SK-N-SH (cell line): ENCODE data around the gene WNT4.

Experiments used
- CHD2 ChIP-seq: fragments of 150-350 bp; IDR thresholded peaks from 2 replicates; pipeline ENCODE4 v1.6.1; 2018; ENCODE audit warnings: low read length; ENCODE audit not compliant: partially characterized antibody
- CTCF ChIP-seq: fragments of 200-600 bp; sonication (generic); IDR thresholded peaks from 2 replicates; pipeline ENCODE4 v1.6.1; 2017; ENCODE audit warnings: antibody characterized with exemption, mild to moderate bottlenecking, moderate library complexity
- EP300 ChIP-seq, 2 experiments: IDR thresholded peaks; 2 replicates each; pipeline versions ENCODE4 v1.4.0 to v1.6.1; 2012; ENCODE audit warnings: borderline replicate concordance in 1 of 2, low read depth in 1 of 2, low read length in 1 of 2
- EZH2phosphoT487 ChIP-seq: fragments of 200-600 bp; sonication (generic); IDR thresholded peaks from 2 replicates; pipeline ENCODE4 v1.6.1; 2017; ENCODE audit warnings: low read depth, mixed run types, mild to moderate bottlenecking, antibody characterized with exemption, moderate library complexity, borderline replicate concordance
- MAX ChIP-seq: IDR thresholded peaks from 2 replicates; pipeline ENCODE4 v1.4.0; 2012; ENCODE audit warnings: low read depth
- MXI1 ChIP-seq: IDR thresholded peaks from 2 replicates; pipeline ENCODE4 v1.6.1; 2012; ENCODE audit warnings: mild to moderate bottlenecking, low read depth, low read length, improper control_type of control experiment
- POLR2AphosphoS5 ChIP-seq: IDR thresholded peaks from 2 replicates; pipeline ENCODE4 v1.6.1; 2012; ENCODE audit warnings: low read depth, low read length
- RAD21 ChIP-seq: IDR thresholded peaks from 2 replicates; pipeline ENCODE4 v1.6.1; 2012; ENCODE audit warnings: mild to moderate bottlenecking, low read length
- REST ChIP-seq: IDR thresholded peaks from 2 replicates; pipeline ENCODE4 v1.6.1; 2012; ENCODE audit warnings: mild to moderate bottlenecking, low read depth, low read length, moderate library complexity
- SIN3A ChIP-seq: IDR thresholded peaks from 2 replicates; pipeline ENCODE4 v1.6.1; 2012; ENCODE audit warnings: low read depth, mild to moderate bottlenecking, low read length, moderate library complexity, borderline replicate concordance
- TAF1 ChIP-seq: IDR thresholded peaks from 2 replicates; pipeline ENCODE4 v1.6.1; 2012; ENCODE audit warnings: low read depth, mild to moderate bottlenecking, low read length, moderate library complexity, borderline replicate concordance
- USF2 ChIP-seq: fragments of 150-350 bp; IDR thresholded peaks from 2 replicates; pipeline ENCODE4 v1.6.1; 2017; ENCODE audit warnings: antibody characterized with exemption, low read length, low read depth, borderline replicate concordance
- ZBTB33 ChIP-seq: IDR thresholded peaks from 2 replicates; pipeline ENCODE4 v1.4.0; 2012; ENCODE audit warnings: low read depth, borderline replicate concordance

- TF ChIP-seq CTCF (no peak), CHD2 (no peak), EP300 (IDR thresholded peaks at IDR 0.05; ENCODE audit: borderline replicate concordance in 1 of 2, low read depth in 1 of 2, low read length in 1 of 2) (no peak), USF2 (no peak), POLR2AphosphoS5 (no peak), TAF1 (no peak), REST (no peak), MXI1 (no peak), MAX (no peak), EZH2phosphoT487 (no peak), ZBTB33 (no peak), RAD21 (no peak), SIN3A (no peak)
Measured at GRCh38 chr1:22077728-22078127, 65.2 kb downstream of the WNT4 start.
